SU-DHL-6 (cell line): ENCODE data around the gene TUFT1.

Source experiments
- H2AFZ ChIP-seq: fragments of 200-600 bp; sonication (generic); 2 replicates; pipeline ENCODE4 v1.6.1; 2014; ENCODE audit warnings: low read depth, mild to moderate bottlenecking, moderate library complexity, mixed read lengths, antibody characterized with exemption, low read length; ENCODE audit not compliant: severe bottlenecking
- H3F3A ChIP-seq: fragments of 200-600 bp; shearing (Covaris generic); 2 replicates; pipeline ENCODE4 v1.6.0; 2016; ENCODE audit warnings: antibody characterized with exemption, mild to moderate bottlenecking; ENCODE audit not compliant: insufficient read depth
- H3K27ac ChIP-seq: fragments of 200-600 bp; sonication (generic); 2 replicates; pipeline ENCODE4 v1.5.1; 2016; ENCODE audit warnings: low read depth, mild to moderate bottlenecking, low read length, moderate library complexity, mixed read lengths
- H3K27me3 ChIP-seq: fragments of 200-600 bp; sonication (generic), shearing (Covaris generic); 2 replicates; pipeline ENCODE4 v1.6.0; 2014; ENCODE audit warnings: mild to moderate bottlenecking, low read length
- H3K36me3 ChIP-seq: fragments of 200-600 bp; sonication (generic); 2 replicates; pipeline ENCODE4 v1.6.1; 2014; ENCODE audit warnings: mild to moderate bottlenecking, low read length, mixed read lengths
- H3K4me2 ChIP-seq: fragments of 300-600, 200-600 bp; shearing (Covaris generic), sonication (generic); 2 replicates; pipeline ENCODE4 v1.6.0; 2014; ENCODE audit warnings: low read length, low read depth, mild to moderate bottlenecking; ENCODE audit not compliant: poor library complexity, severe bottlenecking
- H3K4me3 ChIP-seq: fragments of 200-600 bp; sonication (generic); 2 replicates; pipeline ENCODE4 v1.5.1; 2014; ENCODE audit warnings: antibody characterized with exemption, low read length, mild to moderate bottlenecking, mixed read lengths; ENCODE audit not compliant: insufficient read depth, poor library complexity, severe bottlenecking
- H3K79me2 ChIP-seq: fragments of 200-600 bp; sonication (generic); 2 replicates; pipeline ENCODE4 v1.6.1; 2014; ENCODE audit warnings: mild to moderate bottlenecking, low read length, moderate library complexity; ENCODE audit not compliant: insufficient read depth
- H3K9ac ChIP-seq: fragments of 200-600 bp; sonication (generic); 2 replicates; pipeline ENCODE4 v1.7.0; 2014; ENCODE audit warnings: mild to moderate bottlenecking, low read length
- H3K9me2 ChIP-seq: fragments of 200-600 bp; sonication (generic); replicated peaks from 2 replicates; pipeline ENCODE4 v1.6.1; 2014; ENCODE audit warnings: low read length; ENCODE audit not compliant: insufficient read depth
- H3K9me3 ChIP-seq: fragments of 200-600 bp; sonication (generic); 2 replicates; pipeline ENCODE4 v1.6.1; 2014; ENCODE audit warnings: low read length, mixed read lengths; ENCODE audit not compliant: insufficient read depth
- H4K20me1 ChIP-seq: fragments of 200-600 bp; sonication (generic); 2 replicates; pipeline ENCODE4 v1.6.1; 2014; ENCODE audit warnings: low read depth, mild to moderate bottlenecking, antibody characterized with exemption, low read length, moderate library complexity, mixed read lengths
- EZH2phosphoT487 ChIP-seq: fragments of 200-600 bp; sonication (generic), shearing (Covaris generic); conservative IDR thresholded peaks from 2 replicates; pipeline ENCODE4 v1.6.1; 2018; ENCODE audit warnings: mild to moderate bottlenecking, antibody characterized with exemption, low read length, moderate library complexity, mixed read lengths
- TF ChIP-seq, protein P1 (sequence below): fragments of 200-600 bp; sonication (generic); IDR thresholded peaks from one replicate; pipeline ENCODE4 v1.5.1; 2017; ENCODE audit warnings: antibody characterized with exemption, mild to moderate bottlenecking, low read length, moderate library complexity; ENCODE audit not compliant: insufficient read depth, poor library complexity, severe bottlenecking

The TUFT1 gene

GRCh38 chr1:151510957-151511635 is 29.0 kb upstream of the TUFT1 start, which contains the start of gene CGN:
Gene CGN (plus strand): TSS chr1:151511387. CDS start chr1:151518520, 7,133 bp downstream.
- no peak for TF ChIP-seq EZH2phosphoT487
- TF ChIP-seq, protein P1, sequence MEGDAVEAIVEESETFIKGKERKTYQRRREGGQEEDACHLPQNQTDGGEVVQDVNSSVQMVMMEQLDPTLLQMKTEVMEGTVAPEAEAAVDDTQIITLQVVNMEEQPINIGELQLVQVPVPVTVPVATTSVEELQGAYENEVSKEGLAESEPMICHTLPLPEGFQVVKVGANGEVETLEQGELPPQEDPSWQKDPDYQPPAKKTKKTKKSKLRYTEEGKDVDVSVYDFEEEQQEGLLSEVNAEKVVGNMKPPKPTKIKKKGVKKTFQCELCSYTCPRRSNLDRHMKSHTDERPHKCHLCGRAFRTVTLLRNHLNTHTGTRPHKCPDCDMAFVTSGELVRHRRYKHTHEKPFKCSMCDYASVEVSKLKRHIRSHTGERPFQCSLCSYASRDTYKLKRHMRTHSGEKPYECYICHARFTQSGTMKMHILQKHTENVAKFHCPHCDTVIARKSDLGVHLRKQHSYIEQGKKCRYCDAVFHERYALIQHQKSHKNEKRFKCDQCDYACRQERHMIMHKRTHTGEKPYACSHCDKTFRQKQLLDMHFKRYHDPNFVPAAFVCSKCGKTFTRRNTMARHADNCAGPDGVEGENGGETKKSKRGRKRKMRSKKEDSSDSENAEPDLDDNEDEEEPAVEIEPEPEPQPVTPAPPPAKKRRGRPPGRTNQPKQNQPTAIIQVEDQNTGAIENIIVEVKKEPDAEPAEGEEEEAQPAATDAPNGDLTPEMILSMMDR: no peak
- Histone ChIP-seq H2AFZ (peak within 1 kb of the TSS; percentile 96), H3K9me3 (no peaks in the 10 kb centered on the region), H3K9ac (peak within 1 kb of the TSS; percentile 66), H3K27me3 (no peaks in the 10 kb centered on the region), H3K79me2 (no peaks in the 10 kb centered on the region), H3K4me2 (peak within 1 kb of the TSS; percentile 75), H4K20me1 (no peaks in the 10 kb centered on the region), H3K36me3 (no peaks in the 10 kb centered on the region), H3F3A (peaks cover 6% of the 10 kb centered on the region; the same call in 1 of the 2 replicates), H3K9me2 (no peaks in the 10 kb centered on the region), H3K27ac (no peak within 1 kb of the TSS), H3K4me3 (peak within 1 kb of the TSS; percentile 79)

- Histone ChIP-seq H3K27ac (no peak overlapping the region), H3K79me2 (no peaks in the 10 kb centered on the region), H3K36me3 (no peaks in the 10 kb centered on the region), H3K27me3 (no peaks in the 10 kb centered on the region), H3K9me3 (no peaks in the 10 kb centered on the region), H3K4me2 (peak overlapping the region; percentile 75), H3K4me3 (peak overlapping the region; percentile 79), H3K9ac (peak overlapping the region; percentile 66), H4K20me1 (no peaks in the 10 kb centered on the region), H3F3A (peaks cover 6% of the 10 kb centered on the region; the same call in 1 of the 2 replicates), H3K9me2 (no peaks in the 10 kb centered on the region), H2AFZ (peak overlapping the region; percentile 96)
- no peak for TF ChIP-seq EZH2phosphoT487
- TF ChIP-seq, protein P1: no peak
Measured at GRCh38 chr1:151511636-151512215, 28.4 kb upstream of the TUFT1 start.

DNA sequence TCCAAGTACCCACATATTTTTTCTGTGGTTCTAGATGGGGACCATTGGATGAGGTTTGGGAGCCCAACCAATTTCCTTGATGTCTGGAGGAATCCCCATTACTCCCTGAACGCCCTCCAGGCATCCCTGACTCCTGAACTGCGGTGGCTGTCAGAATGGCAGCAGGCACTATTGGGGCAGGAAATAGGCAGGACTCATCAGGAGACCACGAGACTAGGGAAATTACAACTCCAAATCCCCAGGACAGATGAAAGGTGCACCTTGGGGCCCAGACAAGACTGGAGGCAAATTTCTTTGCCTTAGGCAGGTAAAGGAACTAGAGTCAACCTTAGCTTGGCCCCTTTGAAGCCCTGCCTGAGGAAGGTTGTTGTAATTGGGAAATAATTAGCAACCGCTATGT is 27.8 kb upstream of the TUFT1 start:
- Histone ChIP-seq H3K79me2 (no peaks in the 10 kb centered on the region), H3K9me3 (no peaks in the 10 kb centered on the region), H2AFZ (no peak overlapping the region), H3K27me3 (no peaks in the 10 kb centered on the region), H3K4me3 (peak overlapping the region; percentile 79), H3K9ac (peak overlapping the region; percentile 66; the same call in 1 of the 2 replicates), H3K9me2 (no peaks in the 10 kb centered on the region), H3K36me3 (no peaks in the 10 kb centered on the region), H4K20me1 (no peaks in the 10 kb centered on the region), H3K27ac (no peak overlapping the region), H3K4me2 (peak overlapping the region; percentile 75), H3F3A (peaks cover 6% of the 10 kb centered on the region; the same call in 1 of the 2 replicates)
- TF ChIP-seq, protein P1: no peak
- TF ChIP-seq EZH2phosphoT487: no peak
